ENCODE results near the gene TMX2.

DNA sequence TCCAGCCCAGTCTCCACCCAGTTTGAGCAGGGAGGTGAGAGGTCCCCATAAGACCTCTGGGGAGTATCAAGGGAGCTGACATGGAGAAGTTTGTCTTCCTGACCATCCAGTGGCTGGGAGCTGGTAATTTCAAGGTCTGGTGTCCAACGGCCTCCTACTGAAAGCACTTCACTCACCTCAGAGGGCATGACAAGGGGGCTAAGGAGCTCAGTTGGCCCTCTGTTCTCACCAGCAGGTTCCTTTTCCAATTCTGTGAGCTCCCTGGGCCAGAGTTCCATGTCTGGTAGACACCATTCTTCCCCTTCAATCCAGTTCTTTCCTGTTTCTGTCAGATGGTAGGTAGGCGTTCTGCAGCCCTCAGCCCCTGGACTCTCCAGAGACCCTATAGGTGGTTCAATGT lies 32.0 kb downstream of the TMX2 start:
- TF ChIP-seq, protein P1, sequence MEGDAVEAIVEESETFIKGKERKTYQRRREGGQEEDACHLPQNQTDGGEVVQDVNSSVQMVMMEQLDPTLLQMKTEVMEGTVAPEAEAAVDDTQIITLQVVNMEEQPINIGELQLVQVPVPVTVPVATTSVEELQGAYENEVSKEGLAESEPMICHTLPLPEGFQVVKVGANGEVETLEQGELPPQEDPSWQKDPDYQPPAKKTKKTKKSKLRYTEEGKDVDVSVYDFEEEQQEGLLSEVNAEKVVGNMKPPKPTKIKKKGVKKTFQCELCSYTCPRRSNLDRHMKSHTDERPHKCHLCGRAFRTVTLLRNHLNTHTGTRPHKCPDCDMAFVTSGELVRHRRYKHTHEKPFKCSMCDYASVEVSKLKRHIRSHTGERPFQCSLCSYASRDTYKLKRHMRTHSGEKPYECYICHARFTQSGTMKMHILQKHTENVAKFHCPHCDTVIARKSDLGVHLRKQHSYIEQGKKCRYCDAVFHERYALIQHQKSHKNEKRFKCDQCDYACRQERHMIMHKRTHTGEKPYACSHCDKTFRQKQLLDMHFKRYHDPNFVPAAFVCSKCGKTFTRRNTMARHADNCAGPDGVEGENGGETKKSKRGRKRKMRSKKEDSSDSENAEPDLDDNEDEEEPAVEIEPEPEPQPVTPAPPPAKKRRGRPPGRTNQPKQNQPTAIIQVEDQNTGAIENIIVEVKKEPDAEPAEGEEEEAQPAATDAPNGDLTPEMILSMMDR (conservative IDR thresholded peaks at IDR 0.05; ENCODE audit: low read length), result no peak
- TF ChIP-seq EZH2phosphoT487 (IDR thresholded peaks at IDR 0.05; ENCODE audit: borderline replicate concordance), result no peak
